HEK293 (cell line): Measurements from ENCODE around the gene GLT8D2.

Experiments
- CTCF ChIA-PET: fragments of 350-600 bp; formaldehyde crosslinking; extraction: SDS; loops from one replicate; lab custom pipeline; 2021; ENCODE audit warnings: antibody characterized with exemption; lab: Yijun Ruan, JAX
- POLR2A ChIA-PET: fragments of 300-600 bp; formaldehyde crosslinking; extraction: SDS; loops from one replicate; lab custom pipeline; 2020; ENCODE audit warnings: antibody characterized with exemption, inconsistent platforms; lab: Yijun Ruan, JAX
- H3K27ac ChIP-seq: fragments of 200-500 bp; sonication (Bioruptor generic); 2 replicates; pipeline ENCODE4 v1.5.1; 2014; ENCODE audit warnings: low read depth, low read length, control low read depth, inconsistent platforms; ENCODE audit errors: extremely low read depth
- H3K36me3 ChIP-seq, 2 experiments: fragments of 200-500 bp in 1 of 2; sonication (Bioruptor generic) in 1 of 2; 1 replicate in 1 of 2; 2 replicates in 1 of 2; pipeline ENCODE4 v1.5.1; 2014 to 2017; ENCODE audit warnings: inconsistent platforms in 2 of 2, low read length in 2 of 2; ENCODE audit not compliant: control insufficient read depth in 2 of 2, insufficient read depth in 1 of 2
- H3K4me1 ChIP-seq: fragments of 200-500 bp; sonication (Bioruptor generic); 2 replicates; pipeline ENCODE4 v1.5.1; 2014; ENCODE audit warnings: mild to moderate bottlenecking, low read length, inconsistent platforms; ENCODE audit not compliant: control insufficient read depth, insufficient read depth
- H3K4me3 ChIP-seq: 2 replicates; pipeline ENCODE4 v1.5.1; 2011; ENCODE audit warnings: low read depth, mild to moderate bottlenecking, control low read depth, low read length, moderate library complexity
- H3K9me3 ChIP-seq: fragments of 200-500 bp; sonication (Bioruptor generic); 2 replicates; pipeline ENCODE4 v1.5.1; 2014; ENCODE audit warnings: low read depth, low read length, inconsistent platforms; ENCODE audit not compliant: control insufficient read depth, insufficient read depth
- BCL6B ChIP-seq: fragments of 450-650 bp; formaldehyde crosslinking; IDR thresholded peaks from 2 replicates; pipeline ENCODE4 v1.5.1; 2017; ENCODE audit warnings: missing biosample characterization, missing genetic modification characterization
- GFI1B ChIP-seq: fragments of 450-650 bp; formaldehyde crosslinking; IDR thresholded peaks from 2 replicates; pipeline ENCODE4 v1.5.1; 2016; ENCODE audit warnings: missing biosample characterization, missing genetic modification characterization
- GLIS2 ChIP-seq: fragments of 450-650 bp; formaldehyde crosslinking; IDR thresholded peaks from 2 replicates; pipeline ENCODE4 v1.5.1; 2016; ENCODE audit warnings: missing biosample characterization, missing genetic modification characterization
- KLF7 ChIP-seq: fragments of 450-650 bp; formaldehyde crosslinking; IDR thresholded peaks from 2 replicates; pipeline ENCODE4 v1.5.1; 2016; ENCODE audit warnings: missing biosample characterization, missing genetic modification characterization, borderline replicate concordance
- OVOL3 ChIP-seq: fragments of 450-650 bp; formaldehyde crosslinking; IDR thresholded peaks from 2 replicates; pipeline ENCODE4 v1.5.1; 2016; ENCODE audit warnings: missing biosample characterization, missing genetic modification characterization
- ZBTB17 ChIP-seq: fragments of 450-650 bp; formaldehyde crosslinking; IDR thresholded peaks from 2 replicates; pipeline ENCODE4 v1.5.1; 2016; ENCODE audit warnings: missing biosample characterization, missing genetic modification characterization
- ZFP37 ChIP-seq: fragments of 450-650 bp; formaldehyde crosslinking; IDR thresholded peaks from 2 replicates; pipeline ENCODE4 v1.5.1; 2016; ENCODE audit warnings: missing biosample characterization, missing genetic modification characterization
- ZNF2 ChIP-seq: fragments of 450-650 bp; formaldehyde crosslinking; IDR thresholded peaks from 2 replicates; pipeline ENCODE4 v1.5.1; 2016; ENCODE audit warnings: missing biosample characterization, missing genetic modification characterization
- ZNF223 ChIP-seq: fragments of 450-650 bp; formaldehyde crosslinking; IDR thresholded peaks from 2 replicates; pipeline ENCODE4 v1.5.1; 2016; ENCODE audit warnings: missing biosample characterization, missing genetic modification characterization
- ZNF274 ChIP-seq, 2 experiments: fragments of 200-500 bp in 1 of 2; fragments of 450-650 bp in 1 of 2; sonication (Bioruptor generic) in 1 of 2; formaldehyde crosslinking in 1 of 2; IDR thresholded peaks; 2 replicates each; pipeline versions ENCODE4 v1.5.1 to v1.6.1; 2014 to 2016; ENCODE audit warnings: borderline replicate concordance in 1 of 2, inconsistent platforms in 1 of 2, low read length in 1 of 2, missing biosample characterization in 1 of 2, missing genetic modification characterization in 1 of 2
- ZNF391 ChIP-seq: fragments of 450-650 bp; formaldehyde crosslinking; IDR thresholded peaks from 2 replicates; pipeline ENCODE4 v1.5.1; 2016; ENCODE audit warnings: low read depth, missing biosample characterization, missing genetic modification characterization, borderline replicate concordance
- ZNF585B ChIP-seq: fragments of 450-650 bp; formaldehyde crosslinking; IDR thresholded peaks from 2 replicates; pipeline ENCODE4 v1.5.1; 2016; ENCODE audit warnings: missing biosample characterization, missing genetic modification characterization
- ZNF843 ChIP-seq: fragments of 450-650 bp; formaldehyde crosslinking; IDR thresholded peaks from 2 replicates; pipeline ENCODE4 v1.5.1; 2016; ENCODE audit warnings: missing biosample characterization, missing genetic modification characterization
- ZSCAN23 ChIP-seq: fragments of 450-650 bp; formaldehyde crosslinking; IDR thresholded peaks from 2 replicates; pipeline ENCODE4 v1.5.1; 2016; ENCODE audit warnings: missing biosample characterization, missing genetic modification characterization
- TF ChIP-seq, protein P1 (sequence below): fragments of 450-650 bp; formaldehyde crosslinking; IDR thresholded peaks from 2 replicates; pipeline ENCODE4 v1.5.1; 2016; ENCODE audit warnings: missing biosample characterization, missing genetic modification characterization, low read depth
- TF ChIP-seq, protein P2 (sequence below): fragments of 450-650 bp; formaldehyde crosslinking; IDR thresholded peaks from 2 replicates; pipeline ENCODE4 v1.5.1; 2016; ENCODE audit warnings: missing biosample characterization, missing genetic modification characterization, borderline replicate concordance
- TF ChIP-seq, protein P3 (sequence below): fragments of 450-650 bp; formaldehyde crosslinking; IDR thresholded peaks from 2 replicates; pipeline ENCODE4 v1.5.1; 2017; ENCODE audit warnings: missing biosample characterization, missing genetic modification characterization
- TF ChIP-seq, protein P4 (sequence below): fragments of 450-650 bp; formaldehyde crosslinking; IDR thresholded peaks from 2 replicates; pipeline ENCODE4 v1.5.1; 2016; ENCODE audit warnings: missing biosample characterization, missing genetic modification characterization, low read depth

GLT8D2 gene

GRCh38 chr12:103964805-103965204 lies 85.2 kb downstream of the GLT8D2 start:
- ChIA-PET CTCF (interaction anchor here (0.7 to 0.9 kb wide), 2 partner anchors 56 to 62 kb away, joined by 3 to 4 read pairs; no protein-coding TSS in a partner anchor), POLR2A (interaction anchor here (1.1 to 4.1 kb wide), 7 partner anchors 8 to 173 kb away, joined by 3 to 80 read pairs (median 11); partner anchors contain the start of genes HSP90B1, NFYB and NT5DC3)
- Histone ChIP-seq H3K4me3 (peak overlapping the region; percentile 83), H3K4me1 (peaks cover 7% of the 10 kb centered on the region), H3K27ac (no peak overlapping the region), H3K36me3 (peaks cover 5 to 26% of the 10 kb centered on the region in 2 experiments; a peak in 2 of 3 replicates), H3K9me3 (no peaks in the 10 kb centered on the region)
- TF ChIP-seq ZNF2 (tag by site-specific recombination) (no peak), GFI1B (tag by site-specific recombination) (no peak), ZBTB17 (tag by site-specific recombination) (peak; percentile 42; the same call in 1 of the 2 replicates)

- ChIA-PET CTCF (no interaction called here), POLR2A (interaction anchor here (1.8 to 4.1 kb wide), 2 partner anchors 33 kb away, joined by 4 to 49 read pairs; partner anchors contain the start of gene HSP90B1)
- Histone ChIP-seq H3K4me1 (peaks cover 7% of the 10 kb centered on the region), H3K9me3 (no peaks in the 10 kb centered on the region), H3K36me3 (peaks cover 0 to 5% of the 10 kb centered on the region in 2 experiments; a peak in 2 of 3 replicates), H3K27ac (no peak overlapping the region), H3K4me3 (no peak overlapping the region)
- TF ChIP-seq OVOL3 (tag by site-specific recombination): no peak
- TF ChIP-seq ZNF274 (IDR thresholded peaks at IDR 0.05; ENCODE audit: low read length): no peak
- no peak for TF ChIP-seq ZNF274 (tag by site-specific recombination; IDR thresholded peaks at IDR 0.05; ENCODE audit: borderline replicate concordance)
- TF ChIP-seq ZFP37: no peak
- TF ChIP-seq ZSCAN23 (tag by site-specific recombination): no peak
- TF ChIP-seq, protein P1, sequence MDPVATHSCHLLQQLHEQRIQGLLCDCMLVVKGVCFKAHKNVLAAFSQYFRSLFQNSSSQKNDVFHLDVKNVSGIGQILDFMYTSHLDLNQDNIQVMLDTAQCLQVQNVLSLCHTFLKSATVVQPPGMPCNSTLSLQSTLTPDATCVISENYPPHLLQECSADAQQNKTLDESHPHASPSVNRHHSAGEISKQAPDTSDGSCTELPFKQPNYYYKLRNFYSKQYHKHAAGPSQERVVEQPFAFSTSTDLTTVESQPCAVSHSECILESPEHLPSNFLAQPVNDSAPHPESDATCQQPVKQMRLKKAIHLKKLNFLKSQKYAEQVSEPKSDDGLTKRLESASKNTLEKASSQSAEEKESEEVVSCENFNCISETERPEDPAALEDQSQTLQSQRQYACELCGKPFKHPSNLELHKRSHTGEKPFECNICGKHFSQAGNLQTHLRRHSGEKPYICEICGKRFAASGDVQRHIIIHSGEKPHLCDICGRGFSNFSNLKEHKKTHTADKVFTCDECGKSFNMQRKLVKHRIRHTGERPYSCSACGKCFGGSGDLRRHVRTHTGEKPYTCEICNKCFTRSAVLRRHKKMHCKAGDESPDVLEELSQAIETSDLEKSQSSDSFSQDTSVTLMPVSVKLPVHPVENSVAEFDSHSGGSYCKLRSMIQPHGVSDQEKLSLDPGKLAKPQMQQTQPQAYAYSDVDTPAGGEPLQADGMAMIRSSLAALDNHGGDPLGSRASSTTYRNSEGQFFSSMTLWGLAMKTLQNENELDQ: no peak
- no peak for TF ChIP-seq BCL6B (tag by site-specific recombination)
- no peak for TF ChIP-seq ZNF391 (tag by site-specific recombination)
- TF ChIP-seq ZNF223: no peak
- TF ChIP-seq KLF7 (tag by site-specific recombination): no peak
- TF ChIP-seq, protein P2, sequence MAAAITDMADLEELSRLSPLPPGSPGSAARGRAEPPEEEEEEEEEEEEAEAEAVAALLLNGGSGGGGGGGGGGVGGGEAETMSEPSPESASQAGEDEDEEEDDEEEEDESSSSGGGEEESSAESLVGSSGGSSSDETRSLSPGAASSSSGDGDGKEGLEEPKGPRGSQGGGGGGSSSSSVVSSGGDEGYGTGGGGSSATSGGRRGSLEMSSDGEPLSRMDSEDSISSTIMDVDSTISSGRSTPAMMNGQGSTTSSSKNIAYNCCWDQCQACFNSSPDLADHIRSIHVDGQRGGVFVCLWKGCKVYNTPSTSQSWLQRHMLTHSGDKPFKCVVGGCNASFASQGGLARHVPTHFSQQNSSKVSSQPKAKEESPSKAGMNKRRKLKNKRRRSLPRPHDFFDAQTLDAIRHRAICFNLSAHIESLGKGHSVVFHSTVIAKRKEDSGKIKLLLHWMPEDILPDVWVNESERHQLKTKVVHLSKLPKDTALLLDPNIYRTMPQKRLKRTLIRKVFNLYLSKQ (tag by site-specific recombination): no peak
- no peak for TF ChIP-seq ZNF585B (tag by site-specific recombination)
- TF ChIP-seq GLIS2: no peak
- TF ChIP-seq ZNF843 (tag by site-specific recombination): no peak
- TF ChIP-seq, protein P3, sequence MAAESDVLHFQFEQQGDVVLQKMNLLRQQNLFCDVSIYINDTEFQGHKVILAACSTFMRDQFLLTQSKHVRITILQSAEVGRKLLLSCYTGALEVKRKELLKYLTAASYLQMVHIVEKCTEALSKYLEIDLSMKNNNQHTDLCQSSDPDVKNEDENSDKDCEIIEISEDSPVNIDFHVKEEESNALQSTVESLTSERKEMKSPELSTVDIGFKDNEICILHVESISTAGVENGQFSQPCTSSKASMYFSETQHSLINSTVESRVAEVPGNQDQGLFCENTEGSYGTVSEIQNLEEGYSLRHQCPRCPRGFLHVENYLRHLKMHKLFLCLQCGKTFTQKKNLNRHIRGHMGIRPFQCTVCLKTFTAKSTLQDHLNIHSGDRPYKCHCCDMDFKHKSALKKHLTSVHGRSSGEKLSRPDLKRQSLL (tag by site-specific recombination): no peak
- TF ChIP-seq, protein P4, sequence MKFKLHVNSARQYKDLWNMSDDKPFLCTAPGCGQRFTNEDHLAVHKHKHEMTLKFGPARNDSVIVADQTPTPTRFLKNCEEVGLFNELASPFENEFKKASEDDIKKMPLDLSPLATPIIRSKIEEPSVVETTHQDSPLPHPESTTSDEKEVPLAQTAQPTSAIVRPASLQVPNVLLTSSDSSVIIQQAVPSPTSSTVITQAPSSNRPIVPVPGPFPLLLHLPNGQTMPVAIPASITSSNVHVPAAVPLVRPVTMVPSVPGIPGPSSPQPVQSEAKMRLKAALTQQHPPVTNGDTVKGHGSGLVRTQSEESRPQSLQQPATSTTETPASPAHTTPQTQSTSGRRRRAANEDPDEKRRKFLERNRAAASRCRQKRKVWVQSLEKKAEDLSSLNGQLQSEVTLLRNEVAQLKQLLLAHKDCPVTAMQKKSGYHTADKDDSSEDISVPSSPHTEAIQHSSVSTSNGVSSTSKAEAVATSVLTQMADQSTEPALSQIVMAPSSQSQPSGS (tag by site-specific recombination): no peak
Observed at GRCh38 chr12:103962493-103962892, 87.5 kb downstream of the GLT8D2 start.
